Calu3 (cell line): ENCODE measurements around the gene MSN. TPM values are rescaled to one million over a fixed set of nuclear protein-coding genes. Genes with fewer than 3 reads are reported as not detected.

Source experiments
- BruUV-seq: library from RNA; stranded (reverse); fragments of 400-500 nt; replicated peaks from 2 replicates; lab custom pipeline; 2021; lab: Mats Ljungman, UMichigan
- CTCF ChIA-PET: fragments of 300-600 bp; sonication (Branson Sonifier 250); formaldehyde crosslinking; loops from one replicate; lab custom pipeline; 2022; ENCODE audit warnings: antibody characterized with exemption; lab: Charles Lee
- DNase-seq: peaks from one replicate; pipeline ENCODE4 v3.0.0; 2022
- H3K27ac Mint-ChIP-seq: one replicate; pipeline ENCODE4 v1.8.0; 2022; ENCODE audit warnings: mixed read lengths; ENCODE audit not compliant: unreplicated experiment
- H3K27me3 Mint-ChIP-seq: one replicate; pipeline ENCODE4 v1.8.0; 2022; ENCODE audit warnings: mixed read lengths; ENCODE audit not compliant: unreplicated experiment
- H3K36me3 Mint-ChIP-seq: one replicate; pipeline ENCODE4 v1.8.0; 2022; ENCODE audit warnings: mild to moderate bottlenecking, moderate library complexity, mixed read lengths; ENCODE audit not compliant: insufficient read depth, unreplicated experiment
- H3K4me1 Mint-ChIP-seq: one replicate; pipeline ENCODE4 v1.8.0; 2022; ENCODE audit warnings: mild to moderate bottlenecking, low read depth, mixed read lengths; ENCODE audit not compliant: unreplicated experiment
- H3K4me3 Mint-ChIP-seq: one replicate; pipeline ENCODE4 v1.8.0; 2022; ENCODE audit warnings: mild to moderate bottlenecking, low read depth, moderate library complexity, mixed read lengths; ENCODE audit not compliant: unreplicated experiment
- H3K9me3 Mint-ChIP-seq: one replicate; pipeline ENCODE4 v1.8.0; 2022; ENCODE audit warnings: low read depth, mixed read lengths; ENCODE audit not compliant: unreplicated experiment
- CTCF ChIP-seq: fragments of 200-600 bp; IDR thresholded peaks from one replicate; pipeline ENCODE4 v1.8.0; 2022; ENCODE audit warnings: antibody characterized with exemption; ENCODE audit not compliant: unreplicated experiment
- intact Hi-C: fragments of 100-400 bp; cut with micrococcal nuclease; formaldehyde crosslinking; loops from one replicate; pipeline ENCODE4 v1.10.0; 2022; ENCODE audit not compliant: unreplicated experiment
- total RNA-seq: library from RNA; stranded (reverse); gene quantifications from 2 replicates; pipeline ENCODE4 v1.2.3, GENCODE V29; 2022

The MSN gene
- total RNA-seq, 1 experiment from 2014 or later, result 129 TPM

DNA sequence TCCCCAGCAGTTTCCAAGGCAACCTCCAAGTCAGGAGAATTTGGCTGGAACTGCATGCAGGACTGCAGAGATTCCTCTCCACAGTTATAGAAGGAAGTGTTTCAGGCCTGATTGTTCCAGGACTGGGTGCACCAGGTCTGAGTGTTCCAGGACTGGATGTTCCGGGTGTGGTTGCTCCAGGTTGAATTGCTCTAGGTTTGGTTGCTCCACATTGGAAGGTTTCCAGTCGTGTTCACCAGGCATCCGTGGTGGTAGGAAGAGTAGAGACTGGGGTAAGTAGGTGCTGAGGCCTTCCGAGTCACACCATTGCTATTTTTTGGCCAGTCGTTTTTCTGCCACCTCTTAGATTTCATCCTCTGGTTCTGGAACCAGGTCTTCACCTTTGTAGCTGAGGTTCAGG is 105.4 kb downstream of the MSN start:
- CTCF ChIA-PET, result no interaction called here
- no peak for DNase-seq
- intact Hi-C loops, result no loop called here
- H3K9me3 Mint-ChIP-seq, result no peaks in the 10 kb centered on the region
- H3K4me3 Mint-ChIP-seq, result no peak overlapping the region
- TF ChIP-seq CTCF, result no peak
- no peaks in the 10 kb centered on the region for H3K4me1 Mint-ChIP-seq
- BruUV-seq, result no TSS peak
- no peaks in the 10 kb centered on the region for H3K27me3 Mint-ChIP-seq
- no peaks in the 10 kb centered on the region for H3K36me3 Mint-ChIP-seq
- no peak overlapping the region for H3K27ac Mint-ChIP-seq

DNA sequence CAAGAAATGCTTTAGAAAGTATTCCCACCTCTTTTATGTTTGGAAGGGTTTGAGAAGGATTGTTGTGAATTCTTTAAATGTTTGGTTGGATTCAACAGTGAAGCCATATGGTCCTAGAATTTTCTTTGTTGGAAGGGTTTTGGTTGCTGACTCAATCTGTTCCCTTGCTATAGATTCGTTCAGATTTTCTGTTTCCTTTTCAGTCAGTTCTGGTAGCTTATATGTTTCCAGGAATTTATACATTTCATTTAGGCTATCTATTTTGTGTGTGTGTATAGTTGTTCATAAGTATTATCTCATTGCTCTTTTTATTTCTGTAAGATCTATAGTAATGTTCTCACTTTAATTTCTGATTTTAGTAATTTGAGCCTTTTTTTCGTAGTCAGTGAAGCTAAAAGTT is 114.4 kb downstream of the MSN start:
- no peaks in the 10 kb centered on the region for H3K36me3 Mint-ChIP-seq
- no peak for TF ChIP-seq CTCF
- CTCF ChIA-PET, result no interaction called here
- BruUV-seq, result no TSS peak
- no peaks in the 10 kb centered on the region for H3K4me1 Mint-ChIP-seq
- no peak overlapping the region for H3K27ac Mint-ChIP-seq
- H3K9me3 Mint-ChIP-seq, result no peaks in the 10 kb centered on the region
- no peak for DNase-seq
- H3K4me3 Mint-ChIP-seq, result no peak overlapping the region
- no peaks in the 10 kb centered on the region for H3K27me3 Mint-ChIP-seq
- intact Hi-C loops, result no loop called here

- intact Hi-C loops, result no loop called here
- TF ChIP-seq CTCF, result no peak
- Mint-ChIP-seq H3K9me3 (no peaks in the 10 kb centered on the region), H3K4me1 (no peaks in the 10 kb centered on the region), H3K4me3 (no peak overlapping the region), H3K27ac (no peak overlapping the region), H3K36me3 (no peaks in the 10 kb centered on the region), H3K27me3 (no peaks in the 10 kb centered on the region)
- CTCF ChIA-PET, result no interaction called here
- no TSS peak for BruUV-seq
- DNase-seq, result no peak
These were observed 116.3 kb downstream of the MSN start for GRCh38 chrX:65783746-65784145.

Other genes starting within 250 kb of the MSN start
- gene LAS1L, start 132.9 kb upstream of the MSN start, total RNA-seq, result 48.4 and 55.2 TPM in 2 replicates